ENCODE measurements around the gene CGNL1.

The CGNL1 gene

DNA sequence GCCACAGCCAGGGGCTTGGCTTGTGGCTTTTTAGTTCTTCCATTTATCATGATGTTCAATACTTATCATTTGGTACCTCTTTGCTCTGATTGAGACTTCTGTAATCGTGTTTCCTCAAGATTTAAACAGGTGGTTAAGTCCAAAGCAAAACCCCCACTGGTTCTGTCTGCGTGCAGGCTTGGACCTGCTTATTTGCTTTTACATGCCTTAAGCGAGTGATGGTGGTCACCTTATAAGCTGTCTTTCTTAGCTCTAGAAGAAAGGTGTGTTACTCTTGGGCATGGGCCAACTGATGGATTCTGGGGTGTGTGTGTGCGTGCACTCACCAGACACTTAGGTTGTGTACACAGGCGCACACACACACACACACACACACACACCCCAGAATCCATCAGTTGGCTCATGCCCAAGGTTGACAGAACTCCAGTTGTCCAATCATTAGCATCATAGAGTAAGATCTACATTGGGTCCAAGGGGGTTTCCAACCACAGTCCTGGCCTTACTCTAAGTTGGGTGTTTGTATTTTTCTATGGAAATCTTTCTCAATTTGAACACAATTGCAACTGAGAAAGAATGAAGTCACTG lies 216.6 kb downstream of the CGNL1 start:
- no peak for DNase-seq (ENCODE audit: low spot score)
- no peak for FAIRE-seq

- DNase-seq (ENCODE audit: low spot score) (no peak), FAIRE-seq (peak; percentile 13)
These were observed 218.2 kb downstream of the CGNL1 start for GRCh38 chr15:57594479-57594878.

GRCh38 chr15:57595011-57595866 lies 218.9 kb downstream of the CGNL1 start:
- no peak for FAIRE-seq
- DNase-seq (ENCODE audit: low spot score), result no peak

- FAIRE-seq (peak; percentile 32), DNase-seq (ENCODE audit: low spot score) (no peak)
These were observed 220.1 kb downstream of the CGNL1 start for GRCh38 chr15:57596301-57596855.

DNA sequence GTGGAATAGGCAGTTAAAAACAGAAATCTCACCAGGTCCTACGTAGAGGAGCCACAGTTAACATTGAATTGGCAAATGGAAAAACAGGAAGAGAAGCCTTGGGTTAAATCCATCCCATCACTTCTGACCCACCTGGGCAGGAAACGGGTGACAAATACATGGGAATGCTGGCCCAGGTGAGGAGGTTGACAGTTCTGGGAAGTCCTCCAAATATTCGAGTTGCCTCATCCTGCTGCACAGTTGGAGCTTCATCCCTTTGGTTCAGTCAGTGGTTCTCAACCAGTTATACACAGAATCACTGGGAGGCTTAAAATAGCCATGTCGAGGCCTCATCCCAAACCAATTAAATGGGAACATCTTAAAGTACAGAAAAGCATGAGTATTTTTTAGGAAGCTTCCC lies 220.7 kb downstream of the CGNL1 start:
- FAIRE-seq, result no peak
- no peak for DNase-seq (ENCODE audit: low spot score)

- FAIRE-seq, result no peak
- no peak for DNase-seq (ENCODE audit: low spot score)
These were observed 221.1 kb downstream of the CGNL1 start for GRCh38 chr15:57597431-57597830.

- no peak for DNase-seq (ENCODE audit: low spot score)
- no peak for FAIRE-seq
These were observed 222.0 kb downstream of the CGNL1 start for GRCh38 chr15:57598346-57598745.

GRCh38 chr15:57599296-57599810 lies 223.0 kb downstream of the CGNL1 start:
- DNase-seq (ENCODE audit: low spot score) (no peak), FAIRE-seq (peak; percentile 13)

GRCh38 chr15:57600197-57600596 lies 223.9 kb downstream of the CGNL1 start:
- no peak for FAIRE-seq
- no peak for DNase-seq (ENCODE audit: low spot score)

Measured in urothelium cell line (cell line).